ENCODE results near the gene TRAFD1.

DNA sequence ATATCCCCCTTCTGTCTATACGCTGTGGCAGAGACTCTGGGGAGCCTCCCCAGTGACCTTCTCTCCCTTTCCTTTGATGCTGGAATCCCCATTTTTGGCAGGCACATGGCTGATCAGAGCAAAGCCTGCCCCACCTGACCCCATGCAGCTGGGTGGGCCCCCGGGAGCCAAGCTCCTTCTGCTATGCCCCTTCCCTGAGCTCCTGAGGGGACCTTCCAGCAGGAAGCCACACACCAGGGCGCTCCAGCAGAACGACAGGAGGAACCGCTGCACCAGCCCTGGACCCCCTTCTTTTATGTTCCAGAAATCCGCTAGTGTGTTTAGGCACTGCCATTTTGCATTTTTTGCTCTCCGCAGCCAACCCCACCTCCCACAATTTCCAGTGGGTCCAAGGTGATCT, 44.6 kb downstream of the TRAFD1 start:
- TF ChIP-seq POLR2A (IDR thresholded peaks at IDR 0.05) (no peak), POLR2AphosphoS5 (IDR thresholded peaks at IDR 0.05; ENCODE audit: insufficient read depth in 1 of 2, low read depth in 1 of 2) (no peak), CTCF (IDR thresholded peaks at IDR 0.05) (no peak)

Data from vagina (tissue), 2 donors.